HUDEP-2 (cell line): ENCODE results near the gene DROSHA.
"Not testable (repeated sequence)": the region's sequence is repeated elsewhere in the genome, so short reads cannot be mapped to it uniquely, and the experiment has no call there.

Experiments
- DNase-seq, 76 experiments: peaks; one replicate each; lab custom pipeline; 2025; ENCODE audit not compliant: unreplicated experiment in 76 of 76; lab: John Stamatoyannopoulos, UW

The DROSHA gene, protein sequence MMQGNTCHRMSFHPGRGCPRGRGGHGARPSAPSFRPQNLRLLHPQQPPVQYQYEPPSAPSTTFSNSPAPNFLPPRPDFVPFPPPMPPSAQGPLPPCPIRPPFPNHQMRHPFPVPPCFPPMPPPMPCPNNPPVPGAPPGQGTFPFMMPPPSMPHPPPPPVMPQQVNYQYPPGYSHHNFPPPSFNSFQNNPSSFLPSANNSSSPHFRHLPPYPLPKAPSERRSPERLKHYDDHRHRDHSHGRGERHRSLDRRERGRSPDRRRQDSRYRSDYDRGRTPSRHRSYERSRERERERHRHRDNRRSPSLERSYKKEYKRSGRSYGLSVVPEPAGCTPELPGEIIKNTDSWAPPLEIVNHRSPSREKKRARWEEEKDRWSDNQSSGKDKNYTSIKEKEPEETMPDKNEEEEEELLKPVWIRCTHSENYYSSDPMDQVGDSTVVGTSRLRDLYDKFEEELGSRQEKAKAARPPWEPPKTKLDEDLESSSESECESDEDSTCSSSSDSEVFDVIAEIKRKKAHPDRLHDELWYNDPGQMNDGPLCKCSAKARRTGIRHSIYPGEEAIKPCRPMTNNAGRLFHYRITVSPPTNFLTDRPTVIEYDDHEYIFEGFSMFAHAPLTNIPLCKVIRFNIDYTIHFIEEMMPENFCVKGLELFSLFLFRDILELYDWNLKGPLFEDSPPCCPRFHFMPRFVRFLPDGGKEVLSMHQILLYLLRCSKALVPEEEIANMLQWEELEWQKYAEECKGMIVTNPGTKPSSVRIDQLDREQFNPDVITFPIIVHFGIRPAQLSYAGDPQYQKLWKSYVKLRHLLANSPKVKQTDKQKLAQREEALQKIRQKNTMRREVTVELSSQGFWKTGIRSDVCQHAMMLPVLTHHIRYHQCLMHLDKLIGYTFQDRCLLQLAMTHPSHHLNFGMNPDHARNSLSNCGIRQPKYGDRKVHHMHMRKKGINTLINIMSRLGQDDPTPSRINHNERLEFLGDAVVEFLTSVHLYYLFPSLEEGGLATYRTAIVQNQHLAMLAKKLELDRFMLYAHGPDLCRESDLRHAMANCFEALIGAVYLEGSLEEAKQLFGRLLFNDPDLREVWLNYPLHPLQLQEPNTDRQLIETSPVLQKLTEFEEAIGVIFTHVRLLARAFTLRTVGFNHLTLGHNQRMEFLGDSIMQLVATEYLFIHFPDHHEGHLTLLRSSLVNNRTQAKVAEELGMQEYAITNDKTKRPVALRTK (N-terminal part only)

DNA sequence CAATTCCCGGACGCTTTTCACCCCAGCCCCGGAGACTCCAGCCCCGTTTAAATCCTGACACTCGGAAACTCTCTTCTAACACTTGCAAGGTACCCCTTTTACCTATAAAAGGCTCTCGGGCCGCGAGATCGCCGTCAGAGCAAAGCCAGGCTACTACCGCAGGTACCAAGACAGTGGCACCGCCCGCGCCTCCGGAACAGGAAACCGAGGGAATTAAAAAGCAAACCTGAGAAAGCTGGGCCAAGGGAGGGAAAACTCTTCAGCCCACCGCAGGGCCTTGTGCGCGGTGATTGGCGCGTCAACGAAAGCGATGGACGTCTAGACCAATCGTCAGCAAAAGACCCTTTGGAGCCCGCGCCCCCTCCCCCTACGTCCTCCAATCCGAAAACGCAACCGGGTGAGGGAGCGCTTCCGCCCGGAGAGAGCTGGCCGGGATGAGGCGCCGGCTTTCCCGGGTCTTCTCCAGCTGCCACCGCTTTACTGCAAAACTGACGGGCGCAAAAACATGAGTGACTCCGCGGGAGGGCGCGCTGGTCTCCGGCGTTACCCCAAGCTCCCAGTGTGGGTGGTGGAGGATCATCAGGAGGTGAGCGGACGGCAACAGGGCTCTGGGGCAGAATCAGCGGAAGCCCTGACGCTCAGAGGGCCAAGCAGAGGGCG, at the start of gene DROSHA, which contains the start of gene C5orf22:
DROSHA (minus strand) TSS at position 206 of the 660 bp plus-strand sequence. CDS start 3,034 bp downstream, outside the sequence.
C5orf22 (plus strand) TSS at position 414 of the 660 bp plus-strand sequence; CDS start at position 506, 92 bp downstream.
- peak; percentile 47 to 95 (median 89) for DNase-seq

DNA sequence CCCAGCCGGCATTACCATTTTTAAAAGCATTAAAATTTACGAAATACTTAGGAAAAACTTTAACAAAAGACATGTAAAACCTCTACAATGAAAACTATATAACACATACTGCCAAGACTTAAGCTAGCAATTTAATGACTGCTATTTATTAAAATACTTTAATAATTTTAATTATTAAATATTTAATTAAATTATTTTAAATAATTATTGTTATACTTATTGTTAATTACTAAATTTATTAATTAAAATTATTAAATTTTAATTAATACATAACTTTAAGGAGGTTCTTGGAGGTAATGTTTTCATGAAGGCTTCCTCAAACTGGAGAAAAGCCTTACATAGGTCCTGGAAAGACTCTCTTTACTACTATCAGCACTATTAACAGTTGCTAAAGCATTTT, 47.7 kb upstream of the DROSHA start:
- DNase-seq = no peak

- no peak for DNase-seq
Measured at GRCh38 chr5:31577438-31577837, 45.5 kb upstream of the DROSHA start.

GRCh38 chr5:31574772-31575171, 42.9 kb upstream of the DROSHA start:
- no peak for DNase-seq

DNA sequence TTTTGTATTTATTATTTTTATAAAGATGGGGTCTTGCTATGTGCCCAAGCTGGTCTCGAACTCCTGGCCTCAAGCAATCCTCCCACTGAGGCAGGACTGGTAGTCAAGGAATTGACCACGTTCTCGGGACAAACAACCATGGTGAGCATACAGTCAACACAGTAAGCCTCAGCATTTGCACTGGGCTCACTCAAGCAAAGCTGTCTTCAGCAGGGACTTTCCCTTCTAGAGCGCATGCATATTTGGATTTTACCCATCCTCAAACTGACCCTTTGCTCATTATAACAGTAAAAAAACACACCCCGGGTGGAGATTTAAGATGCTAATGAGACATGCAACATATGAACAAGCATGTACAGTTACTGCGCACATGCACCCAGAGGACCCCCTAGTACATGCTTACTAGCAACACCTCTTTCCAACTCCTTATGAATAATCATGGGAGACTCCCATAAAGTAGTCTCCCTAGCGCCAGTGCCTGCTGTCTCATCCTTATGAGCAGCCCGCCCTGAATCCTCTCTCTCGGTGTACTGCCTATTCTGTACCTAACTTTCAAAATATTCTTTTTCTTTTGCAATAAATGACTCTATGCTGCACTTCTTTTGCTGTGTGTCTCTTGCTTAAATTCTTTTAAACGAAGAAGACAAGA, 41.7 kb upstream of the DROSHA start:
- DNase-seq = no peak

DNA sequence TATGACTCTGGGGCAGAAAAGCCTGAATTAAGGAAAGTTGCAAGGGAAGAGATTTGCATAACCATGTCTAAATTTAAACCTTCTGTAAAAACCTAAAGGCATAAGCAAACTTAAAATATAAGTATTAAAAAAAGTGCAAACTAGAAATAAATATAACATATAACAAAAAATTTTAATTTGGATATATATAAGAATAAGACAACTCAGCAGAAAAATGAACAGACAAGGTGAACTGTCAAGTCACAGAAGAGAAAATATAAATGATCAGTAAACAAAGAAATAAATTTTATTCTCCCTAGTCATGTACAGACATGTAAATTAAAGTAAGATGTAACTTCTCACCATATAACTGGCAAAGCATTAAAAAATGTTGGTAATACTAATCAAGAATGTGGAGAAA, 37.2 kb upstream of the DROSHA start:
- DNase-seq = no peak

DNA sequence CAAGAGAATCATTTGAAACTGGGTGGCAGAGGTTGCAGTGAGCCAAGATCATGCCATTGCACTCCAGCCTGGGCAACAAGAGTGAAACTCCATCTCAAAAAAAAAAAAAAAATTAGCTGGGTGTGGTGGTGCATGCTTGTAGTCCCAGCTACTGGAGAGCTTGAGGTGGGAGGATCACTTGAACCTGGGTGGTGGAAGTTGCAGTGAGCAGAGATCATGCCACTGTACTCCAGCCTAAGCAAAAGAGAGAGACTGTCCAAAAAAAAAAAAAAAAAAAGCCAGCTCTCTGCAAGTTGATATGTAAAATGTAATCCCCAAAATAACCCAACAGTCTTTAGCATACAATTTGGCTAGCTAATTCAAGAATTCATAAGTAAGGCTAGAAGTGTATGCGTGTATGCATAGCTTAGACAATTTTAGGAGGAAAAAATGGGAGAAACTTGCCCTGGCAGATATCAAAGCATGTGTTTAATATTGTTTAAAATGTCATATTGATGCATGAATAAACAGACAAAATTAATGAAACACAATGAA, 36.5 kb upstream of the DROSHA start:
- DNase-seq = no peak

- not testable (repeated sequence) for DNase-seq
Measured at GRCh38 chr5:31566362-31566761, 34.5 kb upstream of the DROSHA start.

DNA sequence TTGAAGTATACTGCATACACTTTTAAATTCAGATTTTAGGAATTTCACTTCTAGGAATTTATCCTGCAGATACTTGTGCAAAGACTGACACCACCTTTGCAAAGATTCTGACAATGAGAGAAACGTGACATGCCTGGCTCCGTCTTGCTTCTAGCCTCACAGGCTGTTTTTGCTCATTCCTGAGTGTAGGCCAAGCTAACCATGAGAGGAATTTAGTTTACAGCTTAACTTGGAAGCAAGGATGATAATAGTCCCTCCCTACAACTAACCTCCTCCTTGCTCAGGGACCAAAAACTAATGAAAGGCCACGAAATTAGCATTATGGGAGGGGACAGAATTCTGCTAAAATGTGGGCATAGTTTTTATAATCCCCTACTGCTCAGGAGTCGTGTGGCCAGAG, 31.3 kb upstream of the DROSHA start:
- no peak for DNase-seq

DNA sequence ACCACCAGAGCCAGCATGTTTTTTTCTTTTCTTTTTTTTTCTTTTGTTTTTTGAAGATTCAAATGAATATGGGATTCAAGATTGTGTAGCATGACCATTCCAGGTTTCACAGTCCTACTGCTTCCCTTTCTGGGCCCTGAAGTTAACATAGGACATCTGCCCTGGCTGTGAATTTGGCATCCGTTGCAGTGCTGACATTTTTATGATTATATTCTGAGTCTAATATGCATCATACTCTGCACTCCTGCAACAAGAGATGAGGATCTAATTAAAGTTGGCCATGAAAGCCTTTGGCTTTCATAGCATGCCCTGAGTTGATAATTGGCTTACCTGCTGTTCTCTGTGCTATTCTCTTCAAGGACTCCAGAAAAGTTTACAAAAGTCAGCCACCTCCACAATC, 30.1 kb upstream of the DROSHA start:
- DNase-seq = no peak

DNA sequence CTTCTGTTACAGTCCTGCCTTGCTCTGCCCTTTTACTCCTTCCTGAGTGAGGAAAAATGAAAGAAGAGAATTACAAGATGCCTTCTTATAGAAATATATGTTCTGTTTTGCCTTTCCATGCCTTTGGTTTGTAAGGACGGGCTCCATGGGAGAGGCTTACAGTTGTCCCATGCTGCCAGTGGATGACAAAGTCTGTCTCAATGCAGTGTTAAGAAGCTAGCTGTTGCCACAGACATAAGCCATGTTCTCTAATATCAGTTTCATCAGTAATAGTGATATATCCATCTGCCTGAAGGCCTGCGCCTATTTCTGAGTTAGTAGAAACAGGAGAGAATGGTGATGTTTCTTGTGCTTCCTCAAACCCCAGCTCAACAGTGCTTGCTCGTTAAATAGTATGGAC, 28.0 kb upstream of the DROSHA start:
- DNase-seq = no peak

DNA sequence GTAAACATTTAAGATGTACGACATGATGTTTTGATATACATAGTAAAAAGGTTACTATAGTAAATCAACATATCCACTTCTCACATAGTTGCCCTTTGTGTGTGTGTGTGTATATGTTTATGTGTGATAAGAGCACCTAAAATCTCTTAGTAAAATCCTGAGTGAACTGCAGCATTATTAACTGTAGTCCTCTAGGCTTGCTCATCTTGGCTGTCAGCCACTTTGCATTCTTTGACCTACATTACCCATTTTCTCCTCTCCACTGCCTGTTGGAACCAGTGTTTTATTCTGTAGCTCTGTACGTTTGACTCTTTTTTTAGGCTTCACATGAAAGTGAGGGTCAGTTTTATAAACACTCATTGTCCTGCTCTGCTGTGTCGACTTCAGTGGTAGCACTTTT, 24.6 kb upstream of the DROSHA start:
- no peak for DNase-seq

- no peak for DNase-seq
Measured at GRCh38 chr5:31554552-31554951, 22.7 kb upstream of the DROSHA start.

- DNase-seq = no peak
Measured at GRCh38 chr5:31553863-31554262, 22.0 kb upstream of the DROSHA start.

- DNase-seq = no peak
Measured at GRCh38 chr5:31551878-31552277, 20.0 kb upstream of the DROSHA start.

DNA sequence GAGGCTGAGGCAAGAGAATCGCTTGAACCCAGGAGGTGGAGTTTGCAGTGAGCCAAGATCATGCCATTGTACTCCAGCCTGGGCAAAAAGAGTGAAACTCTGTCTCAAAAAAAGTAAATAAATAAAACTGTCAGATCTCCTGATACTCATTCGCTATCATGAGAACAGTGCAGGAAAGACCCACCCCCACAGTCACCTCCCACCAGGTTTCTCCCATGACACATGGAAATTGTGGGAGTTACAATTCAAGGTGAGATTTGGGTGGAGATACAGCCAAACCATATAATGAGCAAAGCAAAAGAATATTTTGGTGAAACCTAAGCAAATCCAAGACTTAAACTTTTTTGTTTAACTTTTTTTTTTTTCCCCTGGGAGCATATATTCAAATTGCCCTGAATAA, 17.2 kb upstream of the DROSHA start:
- not testable (repeated sequence) for DNase-seq

DNA sequence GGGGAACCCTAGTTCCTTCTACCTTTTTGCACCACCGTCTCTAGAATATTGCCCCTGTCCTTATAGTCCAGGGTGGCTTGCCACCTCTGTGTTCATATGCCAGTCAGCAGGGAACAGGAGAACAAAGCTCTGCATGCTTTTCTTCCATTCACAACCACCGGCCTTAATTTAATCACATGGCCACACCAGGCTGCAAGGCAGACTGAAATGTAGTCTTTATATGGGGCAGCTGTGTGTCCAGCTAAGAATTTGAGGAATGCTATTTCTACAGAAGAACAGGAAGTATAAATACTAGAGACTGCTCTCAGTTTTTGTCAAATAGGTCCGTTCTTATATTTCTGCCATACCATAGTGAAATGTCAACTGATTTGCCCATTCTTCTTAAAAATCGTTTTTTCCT, 6.0 kb upstream of the DROSHA start:
- no peak for DNase-seq

GRCh38 chr5:31537349-31537748, 5.5 kb upstream of the DROSHA start:
- DNase-seq = no peak

DNA sequence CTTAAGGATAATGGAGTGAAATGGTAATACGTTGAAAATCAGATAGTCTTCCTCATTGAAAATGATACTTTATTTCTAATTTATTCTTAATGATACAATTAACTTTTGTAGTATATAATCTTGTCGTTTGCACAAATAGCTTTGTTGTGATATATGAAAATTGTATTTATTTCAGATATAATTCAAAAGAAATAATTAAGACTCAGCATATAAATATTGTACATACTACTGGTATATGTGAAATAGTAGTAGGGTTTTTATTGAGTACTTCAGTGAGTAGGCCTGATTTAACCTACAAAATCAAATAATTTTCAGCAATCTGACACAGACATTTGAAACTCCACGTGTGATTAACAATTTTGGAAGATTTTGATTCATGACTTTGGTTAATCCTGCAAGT, 5.0 kb upstream of the DROSHA start:
- DNase-seq = no peak
